Transverse colon (tissue), 4 donors: Measurements from ENCODE around the gene SLC2A11. TPM values are rescaled to one million over a fixed set of nuclear protein-coding genes. Genes with fewer than 3 reads are reported as not detected.
A peak's percentile ranks its signal among the peaks of the same experiment; 100 is the strongest.

ENCODE experiments used
- DNase-seq: peaks from one replicate; pipeline ENCODE4 v3.0.0-alpha.2; 2019
- H3K27ac ChIP-seq, 4 donors: fragments of 200-600 bp; sonication (generic); 2 replicates each; pipeline ENCODE4 v1.5.1; 2016 to 2018; ENCODE audit warnings: inconsistent platforms in 4 of 4
- H3K27me3 ChIP-seq: fragments of 200-600 bp; sonication (generic); 2 replicates; pipeline ENCODE4 v1.5.1; 2017; ENCODE audit warnings: inconsistent platforms
- H3K36me3 ChIP-seq, 4 donors: fragments of 200-600 bp; sonication (generic); 2 replicates each; pipeline ENCODE4 v1.5.1; 2017 to 2019; ENCODE audit warnings: inconsistent platforms in 4 of 4
- H3K4me1 ChIP-seq, 4 donors: fragments of 200-600 bp; sonication (generic); 2 replicates each; pipeline ENCODE4 v1.5.1; 2017 to 2020; ENCODE audit warnings: inconsistent platforms in 4 of 4
- H3K4me3 ChIP-seq, 4 donors: fragments of 200-600 bp; sonication (generic); 1 replicate in 1 of 4; 2 replicates in 3 of 4; pipeline versions ENCODE4 v1.5.1 to v1.6.1; 2017 to 2019; ENCODE audit warnings: inconsistent platforms in 4 of 4
- H3K9me3 ChIP-seq, 2 donors: fragments of 200-600 bp; sonication (generic); 2 replicates each; pipeline ENCODE4 v1.5.1; 2017 to 2019; ENCODE audit warnings: inconsistent platforms in 2 of 2
- CTCF ChIP-seq, 5 experiments: fragments of 200-600 bp in 3 of 5; fragments of 450-650 bp in 2 of 5; sonication (generic) in 3 of 5; IDR thresholded peaks; 1 replicate in 2 of 5; 2 replicates in 3 of 5; pipeline ENCODE4 v1.5.1; 2016 to 2017; ENCODE audit warnings: antibody characterized with exemption in 5 of 5, inconsistent platforms in 3 of 5, mild to moderate bottlenecking in 2 of 5, moderate library complexity in 1 of 5
- EP300 ChIP-seq: sonication (generic); formaldehyde crosslinking; IDR thresholded peaks from one replicate; pipeline ENCODE4 v1.6.1; 2017; ENCODE audit warnings: antibody characterized with exemption, low read depth
- POLR2A ChIP-seq: fragments of 450-650 bp; IDR thresholded peaks from one replicate; pipeline ENCODE4 v1.6.1; 2016; ENCODE audit warnings: antibody characterized with exemption, mild to moderate bottlenecking, moderate library complexity
- POLR2AphosphoS5 ChIP-seq, 3 donors: sonication (generic); formaldehyde crosslinking; IDR thresholded peaks; one replicate each; pipeline ENCODE4 v1.6.1; 2016; ENCODE audit warnings: antibody characterized with exemption in 3 of 3
- WGBS, 2 donors: methylation state at CpG; one replicate each; pipeline ENCODE4 v1.1.5; 2018; ENCODE audit warnings: low coverage in 1 of 2; 5-methylcytosine and 5-hydroxymethylcytosine counted together
- in situ Hi-C, 4 donors: fragments of 200-750 bp; cut with MboI; loops; one replicate each; pipeline versions ENCODE4 v1.15.0 to v1.15.1; 2017; ENCODE audit warnings: low sequenced_read_pairs in 3 of 4, low pct_ligation_motif_present in 1 of 4, low pct_unique_long_range_greater_than_20kb in 1 of 4
- intact Hi-C: fragments of 100-400 bp; cut with DNase I; formaldehyde crosslinking; loops from one replicate; pipeline ENCODE4 v1.15.1; 2023; ENCODE audit warnings: low total_unique reads
- total RNA-seq, 4 donors: library from RNA; depleted of rRNA; stranded (reverse); fragments of >200 nt; gene quantifications; one replicate each; pipeline ENCODE4 v1.1.0, GENCODE V29; 2016

Gene SLC2A11
- total RNA-seq, 4 donors from 2014 or later, result 6.0 to 27.4 (median 13.2) TPM

DNA sequence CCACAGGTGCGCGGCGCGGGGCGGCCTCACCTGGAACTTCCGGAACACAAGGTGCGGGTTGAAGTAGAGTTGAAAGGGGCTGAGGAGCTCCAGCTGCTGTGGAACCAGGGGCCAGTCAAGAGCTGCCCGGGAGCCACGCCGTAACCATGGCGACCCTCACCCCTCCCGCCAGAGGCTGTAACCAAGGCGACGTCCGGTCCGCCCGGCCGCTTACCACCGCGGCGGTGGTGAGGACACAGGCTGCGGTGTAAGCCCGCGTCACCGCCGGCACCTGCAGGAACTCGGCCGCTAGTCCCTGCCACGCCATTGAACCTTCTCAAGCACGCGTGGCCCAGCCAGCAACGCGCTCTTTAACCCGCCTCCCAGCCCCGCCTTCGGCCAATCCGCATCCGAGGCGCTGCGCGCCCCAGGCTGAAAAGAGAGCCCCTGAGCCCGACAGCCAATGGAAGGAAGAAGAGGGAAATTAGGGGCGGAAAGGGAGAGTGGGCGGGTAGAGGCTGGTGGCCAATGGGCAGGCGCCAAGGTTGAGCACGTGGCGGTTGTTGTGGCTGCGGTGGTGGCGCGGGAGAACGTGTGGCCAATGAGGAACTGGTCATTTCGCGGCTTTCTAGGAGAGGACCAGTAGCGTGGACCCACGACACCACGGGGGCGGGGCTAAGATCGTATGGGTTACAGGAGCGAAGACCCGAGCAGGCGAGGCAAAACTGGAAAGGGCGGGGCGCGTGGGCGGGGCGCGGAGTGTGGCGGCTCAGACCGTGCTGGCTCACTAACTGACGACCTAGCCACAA is 18.8 kb upstream of the SLC2A11 start, which contains the start of gene DERL3:
TSS of gene DERL3 (minus strand) at position 326 of the 788 bp plus-strand sequence. CDS start at position 307, 19 bp downstream.
- WGBS, 2 donors, result 1% methylated on average over 69 of the region's 70 CpGs; no CpG with 5 or more reads in 1 of the 2 donors
- peak within 1 kb of the TSS in 3 of 4 donors; percentile 31 to 57 (median 33) for H3K4me3 ChIP-seq
- peaks cover 0 to 10% (median 0%) of the 10 kb centered on the region in 4 donors for H3K36me3 ChIP-seq
- H3K4me1 ChIP-seq, result peaks cover 13 to 18% (median 16%) of the 10 kb centered on the region in 4 donors
- no peaks in the 10 kb centered on the region for H3K9me3 ChIP-seq
- TF ChIP-seq POLR2A (no peak), CTCF (IDR thresholded peaks at IDR 0.05) (no peak), EP300 (no peak), POLR2AphosphoS5 (IDR thresholded peaks at IDR 0.05) (peak in 1 of 3 donors; percentile 16)
- in situ Hi-C loops, result loop anchor here in 1 of 4 donors (25.0 kb wide), 1 partner anchor 302 kb away; no protein-coding TSS in a partner anchor
- peak; percentile 99 for DNase-seq
- intact Hi-C loops, result no loop called here
- no peaks in the 10 kb centered on the region for H3K27me3 ChIP-seq
- peak within 1 kb of the TSS; percentile 7 to 69 (median 40) for H3K27ac ChIP-seq

GRCh38 chr22:23840026-23840425 is 17.6 kb upstream of the SLC2A11 start:
- WGBS, 2 donors, result 80 to 87% methylated on average over 2 to 7 of the region's 7 CpGs
- H3K4me1 ChIP-seq, result peaks cover 13 to 25% (median 17%) of the 10 kb centered on the region in 4 donors
- no peaks in the 10 kb centered on the region for H3K27me3 ChIP-seq
- in situ Hi-C loops, result loop anchor here in 2 of 4 donors (10.0 to 25.0 kb wide), 2 partner anchors 55 to 303 kb away; partner anchors contain the start of gene SMARCB1 (in 2 of the 2)
- no peak overlapping the region for H3K4me3 ChIP-seq
- no peaks in the 10 kb centered on the region for H3K9me3 ChIP-seq
- no peaks in the 10 kb centered on the region for H3K36me3 ChIP-seq
- DNase-seq, result no peak
- H3K27ac ChIP-seq, result peak overlapping the region in 1 of 4 donors; percentile 64
- intact Hi-C loops, result no loop called here
- no peak for TF ChIP-seq POLR2AphosphoS5 (IDR thresholded peaks at IDR 0.05)
- TF ChIP-seq EP300, result no peak
- no peak for TF ChIP-seq CTCF (IDR thresholded peaks at IDR 0.05)
- no peak for TF ChIP-seq POLR2A

DNA sequence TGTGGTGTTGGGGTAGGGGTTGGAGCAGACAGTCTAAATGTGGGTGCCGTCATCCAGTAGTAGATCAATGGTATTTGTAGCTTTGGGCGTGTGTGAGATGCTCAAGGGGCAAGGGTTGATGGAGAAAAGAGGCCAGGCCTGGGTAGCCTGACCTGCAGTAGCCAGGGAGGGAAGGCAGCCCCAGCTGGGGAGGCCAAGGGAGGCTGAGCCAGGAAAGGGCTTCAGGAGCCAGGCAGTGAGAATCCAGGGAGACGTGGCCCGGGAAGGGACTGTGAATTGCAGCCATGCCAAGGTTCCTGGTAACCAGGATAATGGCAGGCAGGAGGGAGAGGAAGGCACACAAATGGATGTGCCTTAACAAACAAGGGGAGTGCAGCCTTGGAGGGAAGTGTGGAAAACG is 16.4 kb upstream of the SLC2A11 start:
- H3K4me3 ChIP-seq, result no peak overlapping the region
- H3K36me3 ChIP-seq, result no peaks in the 10 kb centered on the region
- in situ Hi-C loops (loop anchor here in 2 of 4 donors (10.0 to 25.0 kb wide), 2 partner anchors 56 to 304 kb away; partner anchors contain the start of gene SMARCB1 (in 2 of the 2)), intact Hi-C loops (no loop called here)
- WGBS, 2 donors, result 68 to 83% methylated on average over 2 to 5 of the region's 5 CpGs
- H3K27me3 ChIP-seq, result no peaks in the 10 kb centered on the region
- peak overlapping the region in 2 of 4 donors; percentile 30 to 32 for H3K27ac ChIP-seq
- DNase-seq, result no peak
- peaks cover 15 to 34% (median 19%) of the 10 kb centered on the region in 4 donors for H3K4me1 ChIP-seq
- no peak for TF ChIP-seq CTCF (IDR thresholded peaks at IDR 0.05)
- no peak for TF ChIP-seq POLR2AphosphoS5 (IDR thresholded peaks at IDR 0.05)
- TF ChIP-seq EP300, result no peak
- no peak for TF ChIP-seq POLR2A
- H3K9me3 ChIP-seq, result no peaks in the 10 kb centered on the region

- in situ Hi-C loops, result loop anchor here in 2 of 4 donors (10.0 to 25.0 kb wide), 2 partner anchors 57 to 305 kb away; partner anchors contain the start of gene SMARCB1 (in 2 of the 2)
These were observed 15.8 kb upstream of the SLC2A11 start for GRCh38 chr22:23841736-23842445.

More at GRCh38 chr22:23841736-23842445, 15.8 kb upstream of the SLC2A11 start:
- intact Hi-C loops, result no loop called here
- H3K27me3 ChIP-seq, result no peaks in the 10 kb centered on the region
- WGBS, 2 donors, result 88 to 100% methylated on average over 1 to 20 of the region's 20 CpGs
- TF ChIP-seq EP300, result no peak
- TF ChIP-seq POLR2A, result no peak
- TF ChIP-seq POLR2AphosphoS5 (IDR thresholded peaks at IDR 0.05), result no peak
- no peak for TF ChIP-seq CTCF (IDR thresholded peaks at IDR 0.05)
- no peaks in the 10 kb centered on the region for H3K9me3 ChIP-seq
- H3K4me3 ChIP-seq, result no peak overlapping the region
- H3K27ac ChIP-seq, result peak overlapping the region in 2 of 4 donors; percentile 30 to 32
- no peaks in the 10 kb centered on the region for H3K36me3 ChIP-seq
- no peak for DNase-seq
- H3K4me1 ChIP-seq, result peaks cover 15 to 34% (median 19%) of the 10 kb centered on the region in 4 donors
